ENCODE measurements around the gene BMI1. TPM values are rescaled to one million over a fixed set of nuclear protein-coding genes. Genes with fewer than 3 reads are reported as not detected.

Gene BMI1
- total RNA-seq, 2 donors from 2014 or later: 61.4 to 81.1 TPM

GRCh38 chr10:22315455-22316285 is 5.2 kb upstream of the BMI1 start:
- Mint-ChIP-seq H3K27ac (peak overlapping the region; percentile 99), H3K36me3 (ENCODE audit: low read depth) (peaks cover 30% of the 10 kb centered on the region), H3K4me3 (peak overlapping the region; percentile 98), H3K4me1 (peaks cover 10% of the 10 kb centered on the region), H3K9me3 (no peaks in the 10 kb centered on the region), H3K27me3 (no peaks in the 10 kb centered on the region)
- peak; percentile 30 for ATAC-seq (replicated peaks)

DNA sequence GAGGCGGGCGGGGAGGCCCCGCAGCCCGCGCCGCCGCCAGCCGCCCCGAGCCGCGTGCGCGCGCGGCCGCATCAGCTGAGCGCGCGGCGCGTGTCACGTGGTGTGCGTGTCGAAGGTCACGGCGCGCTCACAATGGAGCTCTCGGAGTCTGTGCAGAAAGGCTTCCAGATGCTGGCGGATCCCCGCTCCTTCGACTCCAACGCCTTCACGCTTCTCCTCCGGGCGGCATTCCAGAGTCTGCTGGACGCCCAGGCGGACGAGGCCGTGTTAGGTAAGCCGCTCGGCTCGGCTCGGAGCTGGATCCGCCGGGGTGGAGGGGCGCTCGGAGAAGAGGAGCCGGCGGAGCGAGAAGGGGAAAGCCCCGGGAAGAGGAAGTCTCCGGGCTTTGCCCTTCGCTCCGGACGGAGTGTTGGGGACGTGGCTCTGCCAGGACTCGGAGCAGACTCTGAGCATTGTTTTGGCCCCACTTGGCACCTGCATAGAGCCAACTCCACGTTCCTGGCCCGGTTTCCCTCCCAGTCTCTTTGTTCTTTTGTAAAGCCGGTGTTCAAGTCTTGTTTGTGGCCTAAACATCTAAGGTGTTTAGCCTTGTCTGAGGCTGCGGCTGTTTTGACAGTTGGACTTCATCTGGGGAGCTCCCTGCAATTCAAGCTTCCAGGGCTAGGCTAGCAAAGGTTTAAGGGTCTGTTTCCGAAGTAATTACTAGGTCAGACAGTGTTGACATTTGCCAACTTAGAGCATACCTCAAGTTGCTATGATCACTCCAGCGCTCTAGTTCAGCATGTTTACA is 4.4 kb upstream of the BMI1 start, which contains the start of gene COMMD3:
TSS of gene COMMD3 (plus strand) at position 103 of the 790 bp plus-strand sequence. CDS start at position 133, 30 bp downstream.
- peak within 1 kb of the TSS; percentile 99 for H3K27ac Mint-ChIP-seq

GRCh38 chr10:22317076-22317370 is 3.9 kb upstream of the BMI1 start:
- H3K36me3 Mint-ChIP-seq (ENCODE audit: low read depth): peaks cover 32% of the 10 kb centered on the region
- peaks cover 10% of the 10 kb centered on the region for H3K4me1 Mint-ChIP-seq
- peak overlapping the region; percentile 98 for H3K4me3 Mint-ChIP-seq
- no peaks in the 10 kb centered on the region for H3K9me3 Mint-ChIP-seq
- peak; percentile 37 for ATAC-seq (replicated peaks)
- H3K27me3 Mint-ChIP-seq: no peaks in the 10 kb centered on the region
- H3K27ac Mint-ChIP-seq: peak overlapping the region; percentile 99

More for the DNA sequence above, 4.4 kb upstream of the BMI1 start, which contains the start of gene COMMD3:
- Mint-ChIP-seq H3K4me1 (peaks cover 10% of the 10 kb centered on the region), H3K36me3 (ENCODE audit: low read depth) (peaks cover 30% of the 10 kb centered on the region), H3K4me3 (peak within 1 kb of the TSS; percentile 98), H3K9me3 (no peaks in the 10 kb centered on the region), H3K27me3 (no peaks in the 10 kb centered on the region)
- ATAC-seq (replicated peaks): peak; percentile 80

DNA sequence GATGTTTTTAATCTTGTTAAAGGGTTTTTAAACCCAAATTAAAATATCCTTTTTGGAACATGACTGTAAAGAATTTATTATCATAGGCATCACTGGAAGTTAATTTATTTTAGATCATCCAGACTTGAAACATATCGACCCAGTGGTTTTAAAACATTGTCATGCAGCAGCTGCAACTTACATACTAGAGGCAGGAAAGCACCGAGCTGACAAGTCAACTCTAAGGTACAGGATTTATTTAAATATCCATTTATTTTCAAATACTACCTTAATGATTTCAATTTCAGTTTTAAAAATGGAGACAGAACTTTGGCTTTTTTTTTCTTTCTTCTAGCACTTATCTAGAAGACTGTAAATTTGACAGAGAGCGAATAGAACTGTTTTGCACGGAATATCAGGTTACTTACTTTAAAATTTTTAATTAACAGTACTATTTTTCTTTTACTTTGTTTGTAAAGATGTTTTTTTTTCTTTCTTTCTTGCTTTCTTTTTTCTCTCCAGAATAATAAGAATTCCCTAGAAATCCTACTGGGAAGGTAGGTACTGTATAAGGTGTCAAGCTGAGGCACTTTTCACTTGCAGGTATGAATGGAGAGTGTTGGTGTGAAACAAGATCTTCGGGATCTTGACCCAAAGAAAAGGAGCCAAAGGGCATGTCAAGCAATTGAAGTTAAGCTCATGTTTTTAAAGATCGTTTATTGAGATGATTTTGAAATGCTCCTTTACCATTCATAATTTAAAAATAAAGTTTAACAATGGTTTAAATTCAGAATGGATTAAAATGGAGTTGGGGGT is 2.9 kb upstream of the BMI1 start:
- Mint-ChIP-seq H3K9me3 (no peaks in the 10 kb centered on the region), H3K27ac (peak overlapping the region; percentile 99), H3K27me3 (peaks cover 3% of the 10 kb centered on the region), H3K4me1 (peaks cover 15% of the 10 kb centered on the region), H3K4me3 (peak overlapping the region; percentile 98), H3K36me3 (ENCODE audit: low read depth) (peaks cover 41% of the 10 kb centered on the region)
- ATAC-seq (replicated peaks): no peak

DNA sequence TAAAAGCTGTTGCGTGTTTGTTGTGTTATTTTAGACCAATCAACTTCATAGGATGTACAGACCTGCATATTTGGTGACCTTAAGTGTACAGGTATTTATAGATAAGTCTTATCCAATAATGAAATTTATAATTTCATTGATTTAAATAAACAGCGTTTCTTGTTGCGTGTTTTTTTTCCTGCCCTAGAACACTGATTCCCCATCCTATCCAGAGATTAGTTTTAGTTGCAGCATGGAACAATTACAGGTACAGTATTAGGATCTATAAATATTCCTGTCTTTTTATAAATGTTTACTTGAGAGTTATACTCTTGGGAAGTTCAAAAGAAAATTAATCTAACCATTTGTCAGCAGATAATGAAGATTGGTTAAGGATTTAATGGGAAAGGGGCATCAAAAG is 2.1 kb upstream of the BMI1 start:
- Mint-ChIP-seq H3K9me3 (no peaks in the 10 kb centered on the region), H3K4me1 (peaks cover 17% of the 10 kb centered on the region), H3K27me3 (peaks cover 3% of the 10 kb centered on the region), H3K4me3 (peak overlapping the region; percentile 98), H3K36me3 (ENCODE audit: low read depth) (peaks cover 42% of the 10 kb centered on the region), H3K27ac (no peak overlapping the region)
- ATAC-seq (replicated peaks): no peak

DNA sequence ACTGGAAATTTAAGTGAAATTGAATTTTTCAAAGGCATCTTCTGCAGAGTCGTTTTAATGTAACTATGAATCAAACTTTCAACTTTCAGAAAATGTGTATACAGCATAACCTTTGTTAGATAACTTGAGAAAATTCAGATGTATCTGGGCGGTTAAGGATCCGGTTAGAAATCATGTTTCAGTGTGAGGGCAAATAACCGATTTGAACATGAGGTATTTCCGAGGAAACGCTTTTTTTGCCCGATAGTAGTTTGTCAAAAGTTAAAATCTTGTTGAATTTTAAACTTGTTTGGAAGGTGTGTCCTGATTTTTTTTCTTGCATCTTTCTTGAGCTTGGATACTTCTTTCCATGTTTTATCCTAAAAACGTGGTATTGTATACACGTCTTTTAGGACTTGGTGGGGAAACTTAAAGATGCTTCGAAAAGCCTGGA is 1.3 kb upstream of the BMI1 start:
- H3K9me3 Mint-ChIP-seq: no peaks in the 10 kb centered on the region
- H3K4me3 Mint-ChIP-seq: peak overlapping the region; percentile 98
- peaks cover 47% of the 10 kb centered on the region for H3K36me3 Mint-ChIP-seq (ENCODE audit: low read depth)
- ATAC-seq (replicated peaks): no peak
- peaks cover 3% of the 10 kb centered on the region for H3K27me3 Mint-ChIP-seq
- H3K4me1 Mint-ChIP-seq: peaks cover 25% of the 10 kb centered on the region
- peak overlapping the region; percentile 92 for H3K27ac Mint-ChIP-seq

- ATAC-seq (replicated peaks): no peak
- Mint-ChIP-seq H3K9me3 (no peaks in the 10 kb centered on the region), H3K4me1 (peaks cover 30% of the 10 kb centered on the region), H3K27ac (peak overlapping the region; percentile 92), H3K36me3 (ENCODE audit: low read depth) (peaks cover 52% of the 10 kb centered on the region), H3K27me3 (peaks cover 6% of the 10 kb centered on the region), H3K4me3 (peak overlapping the region; percentile 98)
Observed at GRCh38 chr10:22319980-22320558, 830 bp upstream of the BMI1 start.

DNA sequence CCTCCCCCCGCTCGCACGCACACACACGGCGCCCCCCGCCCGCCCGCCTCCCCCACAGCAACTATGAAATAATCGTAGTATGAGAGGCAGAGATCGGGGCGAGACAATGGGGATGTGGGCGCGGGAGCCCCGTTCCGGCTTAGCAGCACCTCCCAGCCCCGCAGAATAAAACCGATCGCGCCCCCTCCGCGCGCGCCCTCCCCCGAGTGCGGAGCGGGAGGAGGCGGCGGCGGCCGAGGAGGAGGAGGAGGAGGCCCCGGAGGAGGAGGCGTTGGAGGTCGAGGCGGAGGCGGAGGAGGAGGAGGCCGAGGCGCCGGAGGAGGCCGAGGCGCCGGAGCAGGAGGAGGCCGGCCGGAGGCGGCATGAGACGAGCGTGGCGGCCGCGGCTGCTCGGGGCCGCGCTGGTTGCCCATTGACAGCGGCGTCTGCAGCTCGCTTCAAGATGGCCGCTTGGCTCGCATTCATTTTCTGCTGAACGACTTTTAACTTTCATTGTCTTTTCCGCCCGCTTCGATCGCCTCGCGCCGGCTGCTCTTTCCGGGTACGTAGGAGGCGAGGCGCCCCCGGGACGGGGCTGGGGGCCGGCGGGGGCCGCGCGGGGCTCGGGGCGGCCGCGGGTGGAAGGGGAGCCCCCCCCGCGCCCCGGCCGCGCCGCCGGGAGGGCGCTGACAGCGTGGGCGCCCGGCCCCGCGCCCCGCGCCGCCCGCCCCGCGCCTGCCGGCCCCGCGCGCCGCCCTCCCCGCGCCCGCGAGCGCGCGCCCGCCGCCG is 441 bp downstream of the BMI1 start:
- ATAC-seq (replicated peaks): peak; percentile 33

DNA sequence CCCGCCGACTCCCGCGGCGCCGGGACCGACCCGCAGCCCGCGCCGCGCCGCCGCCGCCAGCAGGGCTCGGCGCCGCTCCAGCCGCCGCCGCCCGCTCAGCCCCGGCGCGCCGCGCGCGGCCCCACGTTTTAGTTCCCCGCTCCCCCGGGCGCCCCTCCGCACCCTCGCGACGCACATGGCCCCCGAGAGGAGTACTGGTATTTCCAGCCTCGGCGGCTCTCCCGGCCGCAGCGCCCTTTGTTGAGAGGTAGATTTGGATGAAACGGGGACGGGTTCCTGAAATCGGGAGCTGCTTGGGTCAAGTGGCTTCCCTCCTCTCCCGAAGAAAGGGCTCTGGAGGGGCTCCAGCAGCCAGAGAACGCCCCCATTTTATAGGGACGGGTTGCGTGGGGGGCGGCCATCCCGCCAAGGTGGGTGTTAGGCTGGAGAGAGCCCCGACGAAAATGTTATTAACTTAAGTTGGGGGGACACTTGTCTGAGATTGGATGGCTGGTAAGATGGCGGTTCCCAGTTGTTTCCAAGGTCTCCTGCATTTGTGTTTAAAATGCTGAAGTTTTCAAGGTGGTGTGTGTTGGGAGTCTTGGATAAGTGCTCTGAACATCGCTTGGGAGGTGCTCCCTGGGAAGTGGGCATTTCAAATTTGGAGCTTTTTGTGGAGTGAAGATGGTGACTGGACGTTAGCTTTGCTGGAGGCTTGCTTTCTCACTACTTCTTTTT is 1.2 kb downstream of the BMI1 start:
- peak overlapping the region; percentile 96 for H3K4me3 Mint-ChIP-seq
- no peaks in the 10 kb centered on the region for H3K9me3 Mint-ChIP-seq
- peaks cover 7% of the 10 kb centered on the region for H3K27me3 Mint-ChIP-seq
- H3K4me1 Mint-ChIP-seq: peaks cover 32% of the 10 kb centered on the region
- ATAC-seq (replicated peaks): no peak
- H3K27ac Mint-ChIP-seq: peak overlapping the region; percentile 89
- peaks cover 61% of the 10 kb centered on the region for H3K36me3 Mint-ChIP-seq (ENCODE audit: low read depth)

More for the DNA sequence above, 441 bp downstream of the BMI1 start:
- Mint-ChIP-seq H3K4me1 (peaks cover 32% of the 10 kb centered on the region), H3K4me3 (peak overlapping the region; percentile 96), H3K27ac (peak overlapping the region; percentile 89), H3K27me3 (peaks cover 7% of the 10 kb centered on the region), H3K9me3 (no peaks in the 10 kb centered on the region), H3K36me3 (ENCODE audit: low read depth) (peaks cover 53% of the 10 kb centered on the region)

DNA sequence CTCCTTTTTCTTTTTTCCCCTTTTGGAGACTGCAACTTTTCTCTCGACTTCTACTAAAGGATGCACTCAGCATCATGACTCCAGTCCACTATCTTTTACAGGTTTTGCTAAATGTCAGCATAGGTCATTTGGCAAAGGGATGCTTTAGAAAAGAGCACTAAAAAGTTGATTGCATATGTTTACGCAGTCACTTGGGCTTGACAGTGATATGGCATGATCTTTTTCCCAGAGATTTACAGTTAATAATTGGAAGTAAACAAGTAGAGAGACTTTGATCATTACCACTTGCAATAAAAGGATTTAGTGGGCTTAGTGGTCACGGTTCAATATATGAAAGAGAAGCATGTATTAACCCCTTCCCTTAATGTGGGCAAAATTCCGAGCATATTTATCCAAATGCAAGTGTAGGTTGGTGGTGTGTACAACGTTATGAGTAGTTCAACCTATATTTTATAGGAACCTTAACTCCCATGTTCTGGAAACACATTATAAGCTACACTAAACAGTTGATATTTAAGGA is 1.8 kb downstream of the BMI1 start:
- Mint-ChIP-seq H3K36me3 (ENCODE audit: low read depth) (peaks cover 67% of the 10 kb centered on the region), H3K4me3 (peak overlapping the region; percentile 96), H3K27me3 (peaks cover 7% of the 10 kb centered on the region), H3K9me3 (no peaks in the 10 kb centered on the region), H3K27ac (peak overlapping the region; percentile 89), H3K4me1 (peaks cover 32% of the 10 kb centered on the region)
- ATAC-seq (replicated peaks): no peak

GRCh38 chr10:22323538-22324305 is 2.8 kb downstream of the BMI1 start:
- Mint-ChIP-seq H3K9me3 (no peaks in the 10 kb centered on the region), H3K27ac (peak overlapping the region; percentile 87), H3K4me1 (peaks cover 27% of the 10 kb centered on the region), H3K4me3 (peak overlapping the region; percentile 96), H3K27me3 (peaks cover 7% of the 10 kb centered on the region), H3K36me3 (ENCODE audit: low read depth) (peaks cover 64% of the 10 kb centered on the region)
- ATAC-seq (replicated peaks): no peak

- Mint-ChIP-seq H3K9me3 (no peaks in the 10 kb centered on the region), H3K27me3 (peaks cover 7% of the 10 kb centered on the region), H3K36me3 (ENCODE audit: low read depth) (peaks cover 62% of the 10 kb centered on the region), H3K4me3 (peak overlapping the region; percentile 96), H3K27ac (peak overlapping the region; percentile 87), H3K4me1 (peaks cover 27% of the 10 kb centered on the region)
- no peak for ATAC-seq (replicated peaks)
Observed at GRCh38 chr10:22324413-22324812, 3.5 kb downstream of the BMI1 start.
